SK-N-SH treated with all-trans-retinoic acid at 6 μM for 48 hours (cell line): Measurements from ENCODE around the gene TNPO3.

Source experiments
- POU6F1 ChIP-seq: fragments of 250-450 bp; sonication (Bioruptor Pico); IDR thresholded peaks from 2 replicates; pipeline ENCODE4 v1.8.0; 2021; ENCODE audit warnings: low read depth, mild to moderate bottlenecking, moderate library complexity, borderline replicate concordance
- PPARA ChIP-seq: fragments of 250-450 bp; sonication (Bioruptor Pico); IDR thresholded peaks from 2 replicates; pipeline ENCODE4 v1.5.0; 2020; ENCODE audit warnings: mild to moderate bottlenecking, borderline replicate concordance
- ZFP3 ChIP-seq: fragments of 250-450 bp; sonication (Bioruptor Pico); IDR thresholded peaks from 2 replicates; pipeline ENCODE4 v1.5.0; 2020; ENCODE audit warnings: mild to moderate bottlenecking, moderate library complexity
- ZFP30 ChIP-seq: fragments of 450-650 bp; formaldehyde crosslinking; IDR thresholded peaks from 2 replicates; pipeline ENCODE4 v1.5.0; 2022; ENCODE audit warnings: mild to moderate bottlenecking, moderate library complexity
- ZNF565 ChIP-seq: fragments of 450-650 bp; formaldehyde crosslinking; conservative IDR thresholded peaks from 2 replicates; pipeline ENCODE4 v1.5.0; 2020; ENCODE audit warnings: low read depth, mild to moderate bottlenecking, moderate library complexity
- ZNF70 ChIP-seq: fragments of 450-650 bp; formaldehyde crosslinking; IDR thresholded peaks from 2 replicates; pipeline ENCODE4 v1.5.0; 2020; ENCODE audit warnings: mild to moderate bottlenecking, moderate library complexity

GRCh38 chr7:128946936-128947830 is 107.7 kb downstream of the TNPO3 start:
- TF ChIP-seq ZNF565 (CRISPR knock-in tag) (no peak), PPARA (no peak), ZFP3 (no peak), POU6F1 (no peak), ZNF70 (CRISPR knock-in tag) (no peak), ZFP30 (no peak)
